ENCODE results near the gene CEP131.

CEP131 gene

DNA sequence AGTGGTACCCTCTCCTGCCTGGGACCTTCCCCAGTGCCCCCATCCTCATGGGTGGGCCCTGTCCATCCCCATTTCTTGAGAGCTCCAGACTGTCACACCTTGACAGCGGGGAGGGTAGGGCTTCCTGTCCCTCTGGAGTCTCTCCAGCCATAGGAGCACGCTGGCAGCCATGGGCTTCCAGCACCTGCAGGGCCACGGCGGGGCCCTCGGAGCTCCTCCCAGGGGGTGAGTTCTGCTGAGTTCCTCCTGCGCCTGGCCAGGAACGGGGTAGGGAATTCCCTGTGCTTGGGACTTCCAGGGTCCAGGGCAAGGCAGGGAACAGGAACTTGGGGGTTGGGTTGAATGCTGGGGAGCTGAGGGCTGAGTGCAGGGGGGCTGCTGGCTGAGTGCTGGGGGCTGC, 33.7 kb downstream of the CEP131 start:
- Histone ChIP-seq H3K27me3 (ENCODE audit: control insufficient read depth in 1 of 2, insufficient read depth in 2 of 2, low read length in 2 of 2) (peaks cover 0 to 4% of the 10 kb centered on the region in 2 donors), H3K4me3 (ENCODE audit: low read depth in 1 of 2, low read length in 2 of 2) (no peak overlapping the region), H3K9ac (ENCODE audit: low read depth in 1 of 2, low read length in 2 of 2) (no peak overlapping the region), H3K27ac (ENCODE audit: low read depth, low read length) (no peak overlapping the region), H3K9me3 (ENCODE audit: control insufficient read depth in 1 of 2, low read length in 2 of 2) (no peaks in the 10 kb centered on the region), H3K36me3 (ENCODE audit: control insufficient read depth in 1 of 2, insufficient read depth in 2 of 2, low read length in 2 of 2) (no peaks in the 10 kb centered on the region), H3K4me1 (ENCODE audit: control insufficient read depth in 1 of 2, insufficient read depth in 2 of 2, low read length in 2 of 2) (no peaks in the 10 kb centered on the region)

DNA sequence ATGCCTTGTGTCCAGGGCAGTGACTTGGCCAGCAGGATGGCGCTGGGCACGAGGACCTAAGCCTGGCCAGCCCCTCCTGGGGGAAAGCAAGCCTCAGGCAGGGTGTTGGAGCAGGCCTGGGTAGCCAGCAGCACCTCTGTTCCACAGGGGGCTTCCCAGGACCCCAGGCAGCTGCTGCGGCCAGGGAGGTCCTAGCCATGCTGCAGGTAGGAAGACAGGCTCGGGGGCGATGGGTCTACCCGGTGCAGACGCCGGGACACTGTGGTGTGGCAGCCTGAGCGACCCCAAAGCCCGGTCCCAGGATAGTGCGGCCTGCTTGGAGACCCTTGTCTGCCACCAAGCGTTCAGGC, 34.3 kb downstream of the CEP131 start:
- H3K4me3 ChIP-seq (ENCODE audit: low read depth in 1 of 2, low read length in 2 of 2), result no peak overlapping the region
- no peak overlapping the region for H3K9ac ChIP-seq (ENCODE audit: low read depth in 1 of 2, low read length in 2 of 2)
- no peak overlapping the region for H3K27ac ChIP-seq (ENCODE audit: low read depth, low read length)
- H3K27me3 ChIP-seq (ENCODE audit: control insufficient read depth in 1 of 2, insufficient read depth in 2 of 2, low read length in 2 of 2), result peaks cover 0 to 10% of the 10 kb centered on the region in 2 donors
- H3K4me1 ChIP-seq (ENCODE audit: control insufficient read depth in 1 of 2, insufficient read depth in 2 of 2, low read length in 2 of 2), result no peaks in the 10 kb centered on the region
- no peaks in the 10 kb centered on the region for H3K36me3 ChIP-seq (ENCODE audit: control insufficient read depth in 1 of 2, insufficient read depth in 2 of 2, low read length in 2 of 2)
- no peaks in the 10 kb centered on the region for H3K9me3 ChIP-seq (ENCODE audit: control insufficient read depth in 1 of 2, low read length in 2 of 2)

DNA sequence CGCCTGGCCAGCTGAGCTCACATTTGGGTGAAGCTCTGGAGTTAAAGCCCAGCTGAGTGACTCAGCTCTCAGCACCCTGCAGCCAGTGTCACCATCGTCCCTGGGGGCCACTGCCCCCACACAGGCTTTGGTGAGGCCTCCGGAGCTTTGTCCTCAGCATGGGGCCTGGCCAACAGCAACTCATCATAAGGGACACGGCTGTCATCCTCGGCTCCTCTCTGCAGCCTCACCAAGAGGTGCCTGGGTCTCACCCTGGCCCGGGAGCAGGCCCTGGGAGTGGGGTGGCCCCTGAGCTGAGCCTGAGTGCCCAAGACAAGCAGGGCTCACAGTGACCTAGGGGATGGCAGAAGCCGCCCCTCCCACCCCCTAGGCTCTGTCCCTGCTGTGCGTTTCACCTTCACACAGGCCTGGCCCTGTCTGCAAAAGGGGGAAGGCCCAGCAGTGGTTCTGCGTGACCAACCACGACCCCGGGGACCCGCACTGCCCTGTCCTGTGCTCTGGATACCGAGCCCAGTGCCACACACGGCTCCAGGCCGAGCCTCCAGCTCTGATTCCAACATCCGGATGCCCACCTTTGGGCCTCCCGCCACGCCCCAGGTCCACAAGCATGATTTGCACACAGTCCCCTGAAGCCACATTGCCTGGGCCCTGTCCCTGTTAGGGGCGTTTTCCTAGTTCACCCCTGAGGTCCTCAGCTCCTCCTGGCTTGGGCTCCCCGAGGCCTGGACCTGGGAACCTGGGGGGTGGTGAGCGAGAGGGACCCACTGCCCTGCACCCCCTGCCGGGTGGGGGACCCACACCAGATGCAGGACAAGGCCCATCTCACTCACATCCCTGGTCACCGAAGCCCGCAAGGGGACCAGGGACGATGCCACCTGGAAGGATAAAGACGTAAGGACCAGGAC, 34.9 kb downstream of the CEP131 start:
- Histone ChIP-seq H3K36me3 (ENCODE audit: control insufficient read depth in 1 of 2, insufficient read depth in 2 of 2, low read length in 2 of 2) (no peaks in the 10 kb centered on the region), H3K27ac (ENCODE audit: low read depth, low read length) (no peak overlapping the region), H3K9ac (ENCODE audit: low read depth in 1 of 2, low read length in 2 of 2) (no peak overlapping the region), H3K9me3 (ENCODE audit: control insufficient read depth in 1 of 2, low read length in 2 of 2) (no peaks in the 10 kb centered on the region), H3K27me3 (ENCODE audit: control insufficient read depth in 1 of 2, insufficient read depth in 2 of 2, low read length in 2 of 2) (peaks cover 0 to 10% of the 10 kb centered on the region in 2 donors), H3K4me1 (ENCODE audit: control insufficient read depth in 1 of 2, insufficient read depth in 2 of 2, low read length in 2 of 2) (no peaks in the 10 kb centered on the region), H3K4me3 (ENCODE audit: low read depth in 1 of 2, low read length in 2 of 2) (no peak overlapping the region)

DNA sequence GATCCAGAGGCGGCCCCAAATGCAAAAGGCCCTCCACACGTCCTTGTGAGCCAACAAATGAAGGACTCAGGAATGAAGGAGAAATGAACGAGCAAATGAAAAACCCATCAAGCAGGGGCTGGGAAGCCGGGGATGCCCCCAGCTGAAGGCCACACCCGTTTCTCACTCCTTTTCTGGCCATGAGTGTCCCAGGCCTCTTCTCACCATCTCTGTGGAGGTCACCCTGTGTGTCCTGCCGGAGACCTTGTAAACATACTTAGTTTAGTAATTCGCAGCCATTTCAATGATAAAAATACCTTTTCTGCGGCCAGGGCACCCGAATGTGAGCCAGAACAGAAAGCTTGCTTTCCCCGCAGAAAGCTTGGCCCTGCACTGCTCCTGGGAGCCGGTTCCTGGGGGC, 35.6 kb downstream of the CEP131 start:
- peaks cover 0 to 10% of the 10 kb centered on the region in 2 donors for H3K27me3 ChIP-seq (ENCODE audit: control insufficient read depth in 1 of 2, insufficient read depth in 2 of 2, low read length in 2 of 2)

DNA sequence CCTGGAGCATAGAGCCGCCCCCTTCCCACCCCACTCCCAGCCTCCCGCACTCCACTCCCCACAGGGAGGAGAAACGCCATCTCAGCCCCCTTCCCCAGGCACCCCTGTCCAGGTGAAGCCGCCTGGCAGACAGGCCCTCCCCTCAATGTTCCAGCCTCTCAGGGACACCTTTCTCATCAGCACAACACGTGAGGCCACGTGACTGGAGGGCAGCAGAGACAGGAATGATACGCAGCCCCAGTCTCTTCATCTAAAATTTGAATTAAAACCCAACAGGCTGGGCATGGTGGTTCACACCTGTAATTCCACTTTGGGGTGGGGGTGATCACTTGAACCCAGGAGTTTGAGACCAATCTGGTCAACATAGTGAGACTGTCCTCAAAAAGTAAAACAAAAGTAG, 36.6 kb downstream of the CEP131 start:
- Histone ChIP-seq H3K36me3 (ENCODE audit: control insufficient read depth in 1 of 2, insufficient read depth in 2 of 2, low read length in 2 of 2) (no peaks in the 10 kb centered on the region), H3K27me3 (ENCODE audit: control insufficient read depth in 1 of 2, insufficient read depth in 2 of 2, low read length in 2 of 2) (peaks cover 0 to 10% of the 10 kb centered on the region in 2 donors), H3K4me3 (ENCODE audit: low read depth in 1 of 2, low read length in 2 of 2) (no peak overlapping the region), H3K4me1 (ENCODE audit: control insufficient read depth in 1 of 2, insufficient read depth in 2 of 2, low read length in 2 of 2) (no peaks in the 10 kb centered on the region), H3K9ac (ENCODE audit: low read depth in 1 of 2, low read length in 2 of 2) (no peak overlapping the region), H3K27ac (ENCODE audit: low read depth, low read length) (no peak overlapping the region), H3K9me3 (ENCODE audit: control insufficient read depth in 1 of 2, low read length in 2 of 2) (no peaks in the 10 kb centered on the region)

More for the DNA sequence above, 35.6 kb downstream of the CEP131 start:
- H3K9me3 ChIP-seq (ENCODE audit: control insufficient read depth in 1 of 2, low read length in 2 of 2), result no peaks in the 10 kb centered on the region
- no peaks in the 10 kb centered on the region for H3K36me3 ChIP-seq (ENCODE audit: control insufficient read depth in 1 of 2, insufficient read depth in 2 of 2, low read length in 2 of 2)
- no peak overlapping the region for H3K4me3 ChIP-seq (ENCODE audit: low read depth in 1 of 2, low read length in 2 of 2)
- H3K4me1 ChIP-seq (ENCODE audit: control insufficient read depth in 1 of 2, insufficient read depth in 2 of 2, low read length in 2 of 2), result no peaks in the 10 kb centered on the region
- no peak overlapping the region for H3K27ac ChIP-seq (ENCODE audit: low read depth, low read length)
- H3K9ac ChIP-seq (ENCODE audit: low read depth in 1 of 2, low read length in 2 of 2), result no peak overlapping the region

DNA sequence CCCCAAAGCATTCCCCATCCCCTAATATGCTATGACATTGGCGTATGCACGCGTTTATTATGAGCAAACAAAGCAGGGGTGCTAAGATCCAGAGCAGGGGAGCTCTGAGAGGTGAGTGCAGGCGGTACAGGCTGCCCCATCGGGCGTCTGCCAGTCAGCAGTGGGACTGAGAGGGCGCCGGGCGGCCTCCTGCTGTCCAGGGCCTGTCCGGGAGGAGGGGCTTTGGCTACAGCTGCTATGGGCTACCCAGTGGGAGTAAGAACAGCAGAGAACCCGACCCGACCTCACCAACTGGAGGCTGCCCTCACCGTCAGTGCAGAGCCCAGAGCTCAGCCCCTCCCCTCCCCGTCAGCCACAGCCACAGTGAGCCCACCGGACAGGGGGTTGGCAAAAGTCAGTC, 38.2 kb downstream of the CEP131 start:
- Histone ChIP-seq H3K36me3 (ENCODE audit: control insufficient read depth in 1 of 2, insufficient read depth in 2 of 2, low read length in 2 of 2) (no peaks in the 10 kb centered on the region), H3K9ac (ENCODE audit: low read depth in 1 of 2, low read length in 2 of 2) (no peak overlapping the region), H3K4me1 (ENCODE audit: control insufficient read depth in 1 of 2, insufficient read depth in 2 of 2, low read length in 2 of 2) (no peaks in the 10 kb centered on the region), H3K4me3 (ENCODE audit: low read depth in 1 of 2, low read length in 2 of 2) (no peak overlapping the region), H3K27ac (ENCODE audit: low read depth, low read length) (no peak overlapping the region), H3K9me3 (ENCODE audit: control insufficient read depth in 1 of 2, low read length in 2 of 2) (no peaks in the 10 kb centered on the region), H3K27me3 (ENCODE audit: control insufficient read depth in 1 of 2, insufficient read depth in 2 of 2, low read length in 2 of 2) (peaks cover 0 to 10% of the 10 kb centered on the region in 2 donors)

DNA sequence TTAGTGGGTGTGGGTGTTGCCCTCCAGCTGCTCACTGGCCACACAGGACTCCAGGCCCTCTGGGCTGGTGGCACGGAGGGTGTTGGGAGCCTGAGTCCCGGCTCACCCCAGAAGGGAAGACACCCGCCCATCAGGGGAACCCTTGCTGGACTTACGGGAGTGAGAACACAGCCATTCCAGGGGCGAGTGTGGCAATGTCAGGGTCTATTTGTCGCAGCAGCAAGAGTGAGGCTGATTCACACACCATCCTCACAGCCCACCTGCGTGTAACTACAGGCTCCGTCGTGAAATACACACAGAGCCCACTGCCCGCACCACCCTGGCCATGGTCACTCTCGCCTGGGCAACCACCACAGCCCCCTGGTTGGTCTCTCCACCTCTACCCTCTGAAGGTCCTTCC, 39.0 kb downstream of the CEP131 start:
- Histone ChIP-seq H3K27ac (ENCODE audit: low read depth, low read length) (no peak overlapping the region), H3K27me3 (ENCODE audit: control insufficient read depth in 1 of 2, insufficient read depth in 2 of 2, low read length in 2 of 2) (peaks cover 0 to 10% of the 10 kb centered on the region in 2 donors)

DNA sequence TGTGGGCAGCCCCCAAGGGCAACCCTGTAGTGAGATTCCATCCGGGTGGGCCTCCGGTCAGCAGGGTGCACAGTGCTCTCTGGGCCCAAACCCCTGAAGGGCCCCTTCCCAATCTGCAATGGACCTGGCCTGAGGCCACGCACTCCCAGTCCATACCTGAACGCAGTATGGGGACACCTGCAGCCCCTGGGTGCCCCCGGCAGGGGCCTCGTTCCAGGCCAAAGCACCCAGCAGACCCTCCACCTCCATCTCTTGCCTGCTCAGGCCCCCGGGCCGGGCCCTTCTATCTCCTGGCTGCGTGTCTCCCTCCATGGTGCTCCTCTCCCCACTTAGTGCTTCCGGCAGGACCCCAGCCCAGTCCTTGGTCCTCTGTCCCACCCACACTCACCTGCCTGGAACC, 39.4 kb downstream of the CEP131 start:
- Histone ChIP-seq H3K4me1 (ENCODE audit: control insufficient read depth in 1 of 2, insufficient read depth in 2 of 2, low read length in 2 of 2) (no peaks in the 10 kb centered on the region), H3K9ac (ENCODE audit: low read depth in 1 of 2, low read length in 2 of 2) (no peak overlapping the region), H3K9me3 (ENCODE audit: control insufficient read depth in 1 of 2, low read length in 2 of 2) (no peaks in the 10 kb centered on the region), H3K4me3 (ENCODE audit: low read depth in 1 of 2, low read length in 2 of 2) (no peak overlapping the region), H3K27me3 (ENCODE audit: control insufficient read depth in 1 of 2, insufficient read depth in 2 of 2, low read length in 2 of 2) (peaks cover 0 to 10% of the 10 kb centered on the region in 2 donors), H3K27ac (ENCODE audit: low read depth, low read length) (no peak overlapping the region), H3K36me3 (ENCODE audit: control insufficient read depth in 1 of 2, insufficient read depth in 2 of 2, low read length in 2 of 2) (no peaks in the 10 kb centered on the region)

More for the DNA sequence above, 39.0 kb downstream of the CEP131 start:
- Histone ChIP-seq H3K9ac (ENCODE audit: low read depth in 1 of 2, low read length in 2 of 2) (no peak overlapping the region), H3K4me3 (ENCODE audit: low read depth in 1 of 2, low read length in 2 of 2) (no peak overlapping the region), H3K4me1 (ENCODE audit: control insufficient read depth in 1 of 2, insufficient read depth in 2 of 2, low read length in 2 of 2) (no peaks in the 10 kb centered on the region), H3K9me3 (ENCODE audit: control insufficient read depth in 1 of 2, low read length in 2 of 2) (no peaks in the 10 kb centered on the region), H3K36me3 (ENCODE audit: control insufficient read depth in 1 of 2, insufficient read depth in 2 of 2, low read length in 2 of 2) (no peaks in the 10 kb centered on the region)

DNA sequence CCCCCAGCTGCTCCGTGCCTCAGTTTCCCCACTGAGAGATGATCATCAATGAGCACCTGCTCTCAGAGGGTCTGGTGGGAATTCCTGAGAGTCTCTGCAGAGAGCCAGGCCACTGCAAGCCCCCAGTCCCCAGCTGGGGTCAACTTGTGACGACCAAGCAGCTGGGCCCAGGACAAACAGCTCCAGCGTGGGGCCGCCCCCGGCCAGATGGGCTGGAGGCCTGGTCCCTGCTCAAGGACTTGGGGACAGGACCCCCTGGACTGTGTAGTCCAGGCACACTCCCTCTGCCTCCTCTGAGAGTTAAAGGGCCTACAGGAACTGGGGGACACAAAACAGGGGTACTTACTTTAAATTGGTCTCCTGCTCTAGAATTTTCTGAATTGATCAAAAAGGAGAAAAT, 40.2 kb downstream of the CEP131 start:
- no peaks in the 10 kb centered on the region for H3K9me3 ChIP-seq (ENCODE audit: control insufficient read depth in 1 of 2, low read length in 2 of 2)
- no peaks in the 10 kb centered on the region for H3K4me1 ChIP-seq (ENCODE audit: control insufficient read depth in 1 of 2, insufficient read depth in 2 of 2, low read length in 2 of 2)
- H3K27me3 ChIP-seq (ENCODE audit: control insufficient read depth in 1 of 2, insufficient read depth in 2 of 2, low read length in 2 of 2), result peaks cover 0 to 10% of the 10 kb centered on the region in 2 donors

DNA sequence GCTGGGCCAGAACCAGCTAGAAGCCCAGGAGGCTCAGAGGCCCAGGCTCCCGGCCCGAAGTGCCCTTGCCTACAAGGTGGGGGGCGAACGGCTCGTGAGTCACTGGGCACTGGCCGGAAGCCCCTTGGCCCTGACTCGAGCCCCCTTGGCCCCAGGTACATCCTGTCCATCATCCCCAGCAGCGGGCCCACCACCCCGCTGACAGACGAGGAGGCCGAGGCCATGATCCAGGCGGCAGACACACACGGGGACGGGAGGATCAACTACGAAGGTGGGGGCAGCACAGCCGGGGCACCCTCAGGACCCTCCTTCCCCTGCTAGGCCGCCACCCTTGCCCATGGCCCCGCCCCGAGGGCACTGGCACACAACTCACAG, 41.0 kb downstream of the CEP131 start:
- Histone ChIP-seq H3K4me1 (ENCODE audit: control insufficient read depth in 1 of 2, insufficient read depth in 2 of 2, low read length in 2 of 2) (no peaks in the 10 kb centered on the region), H3K4me3 (ENCODE audit: low read depth in 1 of 2, low read length in 2 of 2) (no peak overlapping the region), H3K9me3 (ENCODE audit: control insufficient read depth in 1 of 2, low read length in 2 of 2) (no peaks in the 10 kb centered on the region), H3K27me3 (ENCODE audit: control insufficient read depth in 1 of 2, insufficient read depth in 2 of 2, low read length in 2 of 2) (peaks cover 0 to 10% of the 10 kb centered on the region in 2 donors), H3K36me3 (ENCODE audit: control insufficient read depth in 1 of 2, insufficient read depth in 2 of 2, low read length in 2 of 2) (no peaks in the 10 kb centered on the region), H3K9ac (ENCODE audit: low read depth in 1 of 2, low read length in 2 of 2) (no peak overlapping the region), H3K27ac (ENCODE audit: low read depth, low read length) (no peak overlapping the region)

More for the DNA sequence above, 40.2 kb downstream of the CEP131 start:
- H3K4me3 ChIP-seq (ENCODE audit: low read depth in 1 of 2, low read length in 2 of 2), result no peak overlapping the region
- H3K27ac ChIP-seq (ENCODE audit: low read depth, low read length), result no peak overlapping the region
- no peaks in the 10 kb centered on the region for H3K36me3 ChIP-seq (ENCODE audit: control insufficient read depth in 1 of 2, insufficient read depth in 2 of 2, low read length in 2 of 2)
- no peak overlapping the region for H3K9ac ChIP-seq (ENCODE audit: low read depth in 1 of 2, low read length in 2 of 2)

Data from duodenal mucosa (tissue), 2 donors.